Upper lobe of left lung (tissue), 4 donors: ENCODE results near the gene ASPA.

Source experiments
- CTCF ChIP-seq, 6 experiments: fragments of 450-650 bp in 4 of 6; fragments of 200-600 bp in 2 of 6; sonication (generic) in 2 of 6; IDR thresholded peaks; one replicate each; pipeline ENCODE4 v1.5.1; 2016 to 2019; ENCODE audit warnings: antibody characterized with exemption in 6 of 6
- POLR2A ChIP-seq, 4 donors: fragments of 450-650 bp; IDR thresholded peaks; one replicate each; pipeline ENCODE4 v1.5.1; 2016 to 2017; ENCODE audit warnings: antibody characterized with exemption in 4 of 4, mild to moderate bottlenecking in 2 of 4
- POLR2AphosphoS5 ChIP-seq, 2 donors: sonication (generic); formaldehyde crosslinking; IDR thresholded peaks; one replicate each; pipeline ENCODE4 v1.5.1; 2017; ENCODE audit warnings: antibody characterized with exemption in 2 of 2

DNA sequence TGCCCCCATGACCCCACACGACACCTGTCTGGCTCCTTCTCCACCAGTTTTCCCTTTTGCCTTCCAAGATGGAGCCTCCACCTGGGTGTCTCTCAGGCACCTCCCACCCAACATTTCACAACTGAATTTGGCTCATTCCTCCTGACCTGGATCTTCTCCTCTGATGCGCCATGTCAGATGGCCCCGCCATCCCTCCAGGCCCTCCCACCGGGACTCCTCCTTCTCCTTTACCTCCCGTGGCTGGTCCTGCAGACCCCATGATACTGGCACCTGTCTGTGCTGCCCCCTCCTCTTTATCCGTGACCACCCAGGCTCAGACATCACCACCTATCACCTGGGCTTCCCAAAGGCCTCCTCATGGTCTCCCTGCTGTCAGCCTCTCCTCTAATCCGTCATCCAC, 77.1 kb downstream of the ASPA start:
- TF ChIP-seq CTCF (IDR thresholded peaks at IDR 0.05) (no peak), POLR2A (IDR thresholded peaks at IDR 0.05) (no peak), POLR2AphosphoS5 (IDR thresholded peaks at IDR 0.05) (no peak)
